H1 (cell line): ENCODE results near the gene CEP128. TPM values are rescaled to one million over a fixed set of nuclear protein-coding genes. Genes with fewer than 3 reads are reported as not detected.
A peak's percentile ranks its signal among the peaks of the same experiment; 100 is the strongest.

Experiments used
- CTCF ChIA-PET: fragments of 300-600 bp; sonication (Branson Sonifier 250); formaldehyde crosslinking; loops from one replicate; lab custom pipeline; 2021; ENCODE audit not compliant: partially characterized antibody; lab: Charles Lee
- POLR2A ChIA-PET: fragments of 300-600 bp; sonication (Branson Sonifier 250); formaldehyde crosslinking; loops from one replicate; lab custom pipeline; 2021; ENCODE audit warnings: inconsistent platforms; ENCODE audit not compliant: partially characterized antibody; lab: Charles Lee
- DNase-seq, 2 experiments: peaks; one replicate each; pipeline versions ENCODE4 v3.0.0 to v3.0.0-alpha.2; 2010 to 2022; ENCODE audit warnings: low spot score in 2 of 2, low read depth in 1 of 2, mixed read lengths in 1 of 2
- FAIRE-seq: peaks from 2 replicates; lab custom pipeline; 2011; peaks lifted over from hg19 to GRCh38; lab: Jason Lieb, UNC
- H2AFZ ChIP-seq: 2 replicates; pipeline ENCODE4 v1.8.1; 2012; ENCODE audit warnings: low read length, inconsistent platforms
- H2AK5ac ChIP-seq: 2 replicates; pipeline ENCODE4 v1.6.1; 2013; ENCODE audit warnings: low read depth, low read length
- H2BK120ac ChIP-seq: replicated peaks from 2 replicates; pipeline ENCODE3; 2013; ENCODE audit warnings: low read depth, low read length, inconsistent platforms
- H2BK12ac ChIP-seq: 2 replicates; pipeline ENCODE4 v1.6.1; 2013; ENCODE audit warnings: low read depth, low read length
- H2BK15ac ChIP-seq: 2 replicates; pipeline ENCODE4 v1.6.1; 2013; ENCODE audit warnings: low read length
- H2BK20ac ChIP-seq: 2 replicates; pipeline ENCODE4 v1.6.1; 2013; ENCODE audit warnings: low read length
- H2BK5ac ChIP-seq: 2 replicates; pipeline ENCODE4 v1.6.1; 2013; ENCODE audit warnings: low read depth, low read length
- H3K14ac ChIP-seq: 2 replicates; pipeline ENCODE4 v1.6.1; 2013; ENCODE audit warnings: inconsistent platforms; ENCODE audit not compliant: insufficient read length
- H3K18ac ChIP-seq: 2 replicates; pipeline ENCODE4 v1.6.1; 2013; ENCODE audit warnings: low read length; ENCODE audit errors: extremely low read depth
- H3K23ac ChIP-seq: 2 replicates; pipeline ENCODE4 v1.6.1; 2013; ENCODE audit warnings: inconsistent platforms; ENCODE audit not compliant: insufficient read length
- H3K23me2 ChIP-seq: 2 replicates; pipeline ENCODE4 v1.6.1; 2013; ENCODE audit warnings: low read depth, low read length
- H3K27ac ChIP-seq: 2 replicates; pipeline ENCODE4 v1.6.1; 2011; ENCODE audit warnings: low read depth, low read length, inconsistent platforms
- H3K27me3 ChIP-seq, 4 experiments: replicated peaks in 1 of 4; 1 replicate in 1 of 4; 2 replicates in 3 of 4; pipeline versions ENCODE4 v1.6.1 to v1.8.1; 2011 to 2013; ENCODE audit warnings: low read length in 3 of 4, mild to moderate bottlenecking in 3 of 4, inconsistent platforms in 2 of 4, mixed read lengths in 2 of 4, moderate library complexity in 1 of 4; ENCODE audit not compliant: control insufficient read depth in 3 of 4, insufficient read depth in 3 of 4; ENCODE audit errors: extremely low read depth in 1 of 4
- H3K36me3 ChIP-seq, 4 experiments: 2 replicates each; pipeline versions ENCODE4 v1.6.1 to v1.8.1; 2011 to 2013; ENCODE audit warnings: mild to moderate bottlenecking in 4 of 4, low read length in 3 of 4, moderate library complexity in 2 of 4, control low read depth in 1 of 4, inconsistent platforms in 1 of 4; ENCODE audit not compliant: insufficient read depth in 4 of 4, control insufficient read depth in 2 of 4
- H3K4ac ChIP-seq: replicated peaks from 2 replicates; pipeline ENCODE3; 2013; ENCODE audit warnings: low read length, low read depth, mixed read lengths, inconsistent platforms; ENCODE audit not compliant: insufficient read length
- H3K4me1 ChIP-seq, 4 experiments: replicated peaks in 1 of 4; 1 replicate in 1 of 4; 2 replicates in 3 of 4; pipeline versions ENCODE4 v1.6.1 to v1.8.1; 2011 to 2013; ENCODE audit warnings: low read length in 3 of 4, inconsistent platforms in 2 of 4, mixed read lengths in 1 of 4; ENCODE audit not compliant: insufficient read depth in 4 of 4, control insufficient read depth in 3 of 4
- H3K4me2 ChIP-seq, 2 experiments: 2 replicates each; pipeline versions ENCODE4 v1.6.1 to v1.8.1; 2011 to 2013; ENCODE audit warnings: low read depth in 2 of 2, low read length in 2 of 2, control low read depth in 1 of 2, inconsistent platforms in 1 of 2, mild to moderate bottlenecking in 1 of 2; ENCODE audit not compliant: insufficient read depth in 1 of 2
- H3K4me3 ChIP-seq, 4 experiments: fragments of 200-600, 300-600 bp in 1 of 4; sonication (generic), shearing (Covaris generic), sonication (Bioruptor Twin) in 1 of 4; 2 replicates each; pipeline versions ENCODE4 v1.5.1 to v1.8.1; 2011 to 2016; ENCODE audit warnings: low read length in 4 of 4, low read depth in 3 of 4, control low read depth in 2 of 4, inconsistent platforms in 2 of 4, mild to moderate bottlenecking in 2 of 4, mixed read lengths in 1 of 4, moderate library complexity in 1 of 4; ENCODE audit not compliant: insufficient read depth in 2 of 4; ENCODE audit errors: extremely low read depth in 1 of 4
- H3K56ac ChIP-seq: replicated peaks from 2 replicates; pipeline ENCODE3; 2013; ENCODE audit warnings: low read depth, mild to moderate bottlenecking, mixed read lengths, low read length, inconsistent platforms; ENCODE audit not compliant: insufficient read length
- H3K79me1 ChIP-seq: 2 replicates; pipeline ENCODE4 v1.6.1; 2013; ENCODE audit warnings: low read depth, low read length, control low read depth
- H3K79me2 ChIP-seq, 2 experiments: 2 replicates each; pipeline versions ENCODE4 v1.6.1 to v1.8.1; 2012 to 2013; ENCODE audit warnings: low read length in 2 of 2, mild to moderate bottlenecking in 2 of 2, inconsistent platforms in 1 of 2; ENCODE audit not compliant: insufficient read depth in 2 of 2, control insufficient read depth in 1 of 2
- H3K9ac ChIP-seq, 4 experiments: replicated peaks in 1 of 4; 1 replicate in 1 of 4; 2 replicates in 3 of 4; pipeline versions ENCODE4 v1.6.1 to v1.8.1; 2011 to 2013; ENCODE audit warnings: low read depth in 3 of 4, low read length in 3 of 4, control low read depth in 2 of 4, mild to moderate bottlenecking in 2 of 4, moderate library complexity in 2 of 4, inconsistent platforms in 1 of 4; ENCODE audit errors: extremely low read depth in 1 of 4
- H3K9me3 ChIP-seq, 2 experiments: 2 replicates each; pipeline versions ENCODE4 v1.6.1 to v1.8.1; 2012 to 2013; ENCODE audit warnings: mild to moderate bottlenecking in 2 of 2, moderate library complexity in 2 of 2, control low read depth in 1 of 2, inconsistent platforms in 1 of 2, low read depth in 1 of 2, low read length in 1 of 2, mixed read lengths in 1 of 2; ENCODE audit not compliant: insufficient read depth in 2 of 2
- H4K20me1 ChIP-seq, 2 experiments: replicated peaks in 1 of 2; 2 replicates each; pipeline versions ENCODE3 to v1.8.1; 2011 to 2013; ENCODE audit warnings: inconsistent platforms in 2 of 2, low read length in 2 of 2, mild to moderate bottlenecking in 1 of 2; ENCODE audit not compliant: insufficient read depth in 2 of 2, control insufficient read depth in 1 of 2
- H4K5ac ChIP-seq: 2 replicates; pipeline ENCODE4 v1.6.1; 2013; ENCODE audit warnings: low read length, low read depth, mixed read lengths, inconsistent platforms; ENCODE audit not compliant: insufficient read length
- H4K8ac ChIP-seq: 2 replicates; pipeline ENCODE4 v1.8.0; 2013; ENCODE audit warnings: mild to moderate bottlenecking, moderate library complexity, low read length, inconsistent platforms; ENCODE audit not compliant: insufficient read depth; ENCODE audit errors: extremely low read depth
- H4K91ac ChIP-seq: replicated peaks from 2 replicates; pipeline ENCODE3; 2013; ENCODE audit warnings: low read length, mixed read lengths, inconsistent platforms; ENCODE audit not compliant: insufficient read length
- BRCA1 ChIP-seq: IDR thresholded peaks from 2 replicates; pipeline ENCODE4 v1.6.1; 2012; ENCODE audit warnings: low read depth, low read length, improper control_type of control experiment
- RAD21 ChIP-seq, 2 experiments: IDR thresholded peaks in 1 of 2; conservative IDR thresholded peaks in 1 of 2; 2 replicates each; pipeline ENCODE4 v1.6.1; 2011; ENCODE audit warnings: low read depth in 2 of 2, low read length in 2 of 2, improper control_type of control experiment in 1 of 2, inconsistent platforms in 1 of 2, mild to moderate bottlenecking in 1 of 2, moderate library complexity in 1 of 2
- SUZ12 ChIP-seq: fragments of 200-600 bp; sonication (generic); IDR thresholded peaks from 2 replicates; pipeline ENCODE4 v1.6.1; 2012; ENCODE audit warnings: mild to moderate bottlenecking, inconsistent platforms, low read length, moderate library complexity, mixed read lengths
- WGBS, 2 experiments: shearing (Covaris generic) in 1 of 2; methylation state at CpG; one replicate each; pipeline versions ENCODE4 v1.1.6 to v1.1.7; 2013 to 2015; ENCODE audit warnings: low lambda C conversion rate in 2 of 2, mixed read lengths in 2 of 2, inconsistent platforms in 1 of 2, low coverage in 1 of 2, missing lambda C conversion rate in 1 of 2; ENCODE audit not compliant: insufficient replicate concordance in 2 of 2, insufficient coverage in 1 of 2, insufficient read length in 1 of 2; ENCODE audit errors: extremely low coverage in 1 of 2, missing lambda C conversion rate in 1 of 2; 5-methylcytosine and 5-hydroxymethylcytosine counted together
- polyA plus RNA-seq, 7 experiments: library from polyadenylated mRNA; depleted of rRNA in 3 of 7; stranded (reverse) in 5 of 7; unstranded in 2 of 7; fragments of >200 nt in 5 of 7; fragments of 200-250 nt in 2 of 7; gene quantifications; 1 replicate in 5 of 7; 2 replicates in 1 of 7; 4 replicates in 1 of 7; pipeline versions ENCODE4 v1.2.1 to v1.2.3, GENCODE V29; 2011 to 2013; ENCODE audit warnings: missing spikeins in 2 of 7, mixed read lengths in 2 of 7
- total RNA-seq: library from RNA; stranded (reverse); fragmentation: NEBNext Ultra II Directional; extraction: Animal tissue kit (Norgen Biotek cat#: 25700); gene quantifications from 2 replicates; pipeline ENCODE4 v1.2.1, GENCODE V29; 2021
- TF ChIP-seq, protein P1 (sequence below), 3 experiments: IDR thresholded peaks; 1 replicate in 2 of 3; 2 replicates in 1 of 3; pipeline versions ENCODE4 v1.5.1 to v1.6.1; 2011; ENCODE audit warnings: low read length in 3 of 3, mild to moderate bottlenecking in 3 of 3, inconsistent platforms in 2 of 3, low read depth in 1 of 3, moderate library complexity in 1 of 3; ENCODE audit not compliant: insufficient read depth in 1 of 3; ENCODE audit errors: control extremely low read depth in 1 of 3

Gene CEP128
- total and polyA plus RNA-seq, 2 of the 8 experiments (the other 6 are each of a cell fraction or from before 2014, with no cell fraction given), result 1.9 to 17.0 TPM

DNA sequence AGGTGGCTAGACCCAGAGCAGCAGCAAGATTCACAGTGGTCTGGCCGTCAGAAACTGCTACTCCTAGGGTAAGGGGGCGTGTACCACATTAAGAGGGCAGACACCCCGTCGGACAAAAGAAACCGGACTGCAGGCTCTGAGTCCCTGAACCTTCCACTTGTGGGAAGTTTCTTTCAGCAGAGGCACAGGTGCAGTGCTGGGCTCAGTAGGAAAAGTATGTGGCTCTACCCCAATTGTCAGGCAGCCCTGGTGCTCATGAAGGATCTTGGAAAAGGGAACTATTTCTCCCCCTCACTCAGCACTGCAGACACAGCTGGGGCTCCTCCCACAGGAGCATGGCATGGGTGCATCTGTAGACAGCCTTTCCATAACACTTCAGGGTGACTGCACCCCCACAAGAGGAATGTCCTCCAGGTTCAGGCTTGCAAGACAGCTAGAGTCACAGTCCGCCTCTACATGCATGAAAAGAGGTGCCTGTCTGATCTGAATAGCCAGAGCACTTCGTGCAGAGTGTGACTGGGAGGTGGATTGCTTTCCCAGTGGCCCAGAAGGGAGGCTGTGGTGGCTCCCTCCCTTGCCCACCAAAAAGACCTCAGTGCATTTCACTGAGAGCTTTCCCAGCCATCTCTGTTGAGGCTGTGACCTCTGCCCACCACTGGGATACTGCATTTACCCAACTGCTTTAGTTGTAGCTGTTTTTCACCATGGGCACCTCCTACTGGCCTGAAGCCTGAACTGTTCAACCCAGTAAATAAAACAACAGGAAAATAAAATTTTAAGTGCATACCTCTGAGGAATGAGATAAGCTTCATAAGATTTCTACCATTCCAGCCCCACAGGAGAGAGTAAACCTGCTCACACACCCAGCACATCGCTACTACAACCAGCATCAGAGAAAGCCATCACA, 14.2 kb downstream of the CEP128 start:
- Histone ChIP-seq H2BK5ac (no peak overlapping the region), H4K20me1 (no peaks in the 10 kb centered on the region), H4K5ac (no peak overlapping the region), H4K91ac (no peak overlapping the region), H2BK12ac (no peak overlapping the region), H3K4me1 (no peaks in the 10 kb centered on the region; a peak in 1 of 7 replicates), H3K27ac (no peak overlapping the region), H4K8ac (no peak overlapping the region), H3K4me3 (no peak overlapping the region), H3K9ac (no peak overlapping the region), H3K4ac (no peak overlapping the region), H3K23me2 (no peaks in the 10 kb centered on the region), H3K27me3 (no peaks in the 10 kb centered on the region), H3K14ac (no peak overlapping the region), H2BK15ac (no peak overlapping the region), H2BK20ac (no peak overlapping the region), H2AFZ (no peak overlapping the region), H2BK120ac (no peak overlapping the region), H3K79me2 (no peaks in the 10 kb centered on the region; a peak in 1 of 4 replicates), H3K9me3 (no peaks in the 10 kb centered on the region), H2AK5ac (no peak overlapping the region), H3K18ac (no peak overlapping the region), H3K79me1 (no peaks in the 10 kb centered on the region; the same call in 1 of the 2 replicates), H3K56ac (no peak overlapping the region), H3K23ac (no peak overlapping the region), H3K4me2 (no peak overlapping the region), H3K36me3 (no peaks in the 10 kb centered on the region)
- FAIRE-seq (no peak), DNase-seq (no peak)
- 81% methylated on average over 8 of the region's 8 CpGs; no CpG with 5 or more reads in 1 of the 2 experiments for WGBS, 2 experiments
- ChIA-PET POLR2A (no interaction called here), CTCF (interaction anchor here (0.6 to 2.2 kb wide), 8 partner anchors 9 to 947 kb away, joined by 3 to 12 read pairs (median 4); partner anchors contain the start of gene CEP128)
- TF ChIP-seq, protein P1, sequence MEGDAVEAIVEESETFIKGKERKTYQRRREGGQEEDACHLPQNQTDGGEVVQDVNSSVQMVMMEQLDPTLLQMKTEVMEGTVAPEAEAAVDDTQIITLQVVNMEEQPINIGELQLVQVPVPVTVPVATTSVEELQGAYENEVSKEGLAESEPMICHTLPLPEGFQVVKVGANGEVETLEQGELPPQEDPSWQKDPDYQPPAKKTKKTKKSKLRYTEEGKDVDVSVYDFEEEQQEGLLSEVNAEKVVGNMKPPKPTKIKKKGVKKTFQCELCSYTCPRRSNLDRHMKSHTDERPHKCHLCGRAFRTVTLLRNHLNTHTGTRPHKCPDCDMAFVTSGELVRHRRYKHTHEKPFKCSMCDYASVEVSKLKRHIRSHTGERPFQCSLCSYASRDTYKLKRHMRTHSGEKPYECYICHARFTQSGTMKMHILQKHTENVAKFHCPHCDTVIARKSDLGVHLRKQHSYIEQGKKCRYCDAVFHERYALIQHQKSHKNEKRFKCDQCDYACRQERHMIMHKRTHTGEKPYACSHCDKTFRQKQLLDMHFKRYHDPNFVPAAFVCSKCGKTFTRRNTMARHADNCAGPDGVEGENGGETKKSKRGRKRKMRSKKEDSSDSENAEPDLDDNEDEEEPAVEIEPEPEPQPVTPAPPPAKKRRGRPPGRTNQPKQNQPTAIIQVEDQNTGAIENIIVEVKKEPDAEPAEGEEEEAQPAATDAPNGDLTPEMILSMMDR (IDR thresholded peaks at IDR 0.05; ENCODE audit: control extremely low read depth in 1 of 3, insufficient read depth in 1 of 3, low read depth in 1 of 3, low read length in 3 of 3), result peak in 2 of 3 experiments; percentile 45 to 48; a peak in 3 of 4 replicates
- TF ChIP-seq RAD21 (IDR thresholded peaks at IDR 0.05 in 1 of 2, conservative IDR thresholded peaks at IDR 0.05 in 1 of 2; ENCODE audit: low read depth in 2 of 2, low read length in 2 of 2) (peak in 1 of 2 experiments; percentile 8; a peak in 2 of 4 replicates), BRCA1 (no peak), SUZ12 (no peak)
